GOT3 (cell line): ENCODE data around the gene SOS2.
"Not testable (repeated sequence)": the region's sequence is repeated elsewhere in the genome, so short reads cannot be mapped to it uniquely, and the experiment has no call there.

Experiments
- DNase-seq: peaks from one replicate; lab custom pipeline; 2025; ENCODE audit warnings: mixed read lengths; lab: John Stamatoyannopoulos, UW

The SOS2 gene

GRCh38 chr14:50085570-50086320 lies 145.6 kb downstream of the SOS2 start:
- no peak for DNase-seq

DNA sequence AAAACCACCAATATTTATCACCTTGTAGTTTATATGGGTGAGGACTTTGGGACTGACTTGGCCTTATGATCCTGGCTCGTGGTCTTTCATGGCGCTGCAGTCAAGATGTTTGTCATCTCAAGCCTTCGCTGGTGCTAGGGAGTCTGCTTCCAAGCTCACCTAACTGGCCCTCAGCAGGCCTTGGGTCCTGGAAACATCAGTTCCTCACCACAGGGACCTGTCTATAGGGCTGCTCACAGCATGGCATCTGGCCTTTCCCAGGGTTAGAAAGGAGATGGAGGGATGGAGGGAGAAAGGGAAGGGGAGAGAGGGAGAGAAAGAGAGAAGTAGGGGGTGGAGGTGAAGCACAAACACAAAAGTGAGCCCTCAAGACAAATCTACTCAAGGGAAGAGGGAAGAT lies 146.7 kb downstream of the SOS2 start:
- no peak for DNase-seq

DNA sequence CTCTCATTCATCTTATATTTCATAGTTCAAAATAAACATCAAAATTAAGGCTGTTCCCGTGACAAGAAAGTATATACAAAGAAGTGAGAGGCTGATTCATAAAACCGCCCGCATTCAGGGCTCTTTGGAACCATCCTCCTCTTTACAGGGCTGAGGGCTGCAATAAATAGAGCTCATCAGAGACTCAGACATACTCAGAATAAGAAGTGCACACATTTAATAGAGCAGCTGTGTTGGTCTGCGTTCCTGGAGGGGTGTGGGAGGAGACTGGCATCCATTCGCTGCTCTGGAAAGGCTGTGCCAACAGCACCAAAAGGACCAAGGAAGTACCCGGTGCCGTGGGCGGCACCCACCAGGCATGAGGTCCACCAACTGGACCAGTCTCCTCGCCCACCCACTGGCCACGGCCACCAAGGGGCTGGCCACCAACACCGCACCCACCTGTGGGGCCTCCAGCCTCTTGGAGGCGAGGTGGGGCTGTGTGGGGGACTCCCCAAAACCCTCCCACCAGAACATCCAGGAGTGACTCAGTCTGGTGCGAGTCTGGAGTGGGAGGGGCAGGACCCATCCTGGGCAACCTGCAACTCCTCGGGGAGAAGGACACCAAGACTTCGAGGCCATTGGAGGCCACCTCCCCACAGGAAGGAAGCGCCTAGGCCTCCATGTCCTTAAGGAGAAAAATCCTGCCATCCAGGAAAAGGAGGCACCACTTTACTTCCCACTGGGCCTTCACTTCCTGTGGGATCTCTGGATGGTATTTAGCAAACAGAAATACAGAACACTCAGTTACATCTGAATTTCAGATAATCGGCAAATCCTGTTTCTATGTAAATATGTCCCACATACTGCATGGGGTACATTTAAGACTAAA lies 147.7 kb downstream of the SOS2 start:
- DNase-seq = no peak

GRCh38 chr14:50082784-50083466 lies 148.5 kb downstream of the SOS2 start:
- no peak for DNase-seq

DNA sequence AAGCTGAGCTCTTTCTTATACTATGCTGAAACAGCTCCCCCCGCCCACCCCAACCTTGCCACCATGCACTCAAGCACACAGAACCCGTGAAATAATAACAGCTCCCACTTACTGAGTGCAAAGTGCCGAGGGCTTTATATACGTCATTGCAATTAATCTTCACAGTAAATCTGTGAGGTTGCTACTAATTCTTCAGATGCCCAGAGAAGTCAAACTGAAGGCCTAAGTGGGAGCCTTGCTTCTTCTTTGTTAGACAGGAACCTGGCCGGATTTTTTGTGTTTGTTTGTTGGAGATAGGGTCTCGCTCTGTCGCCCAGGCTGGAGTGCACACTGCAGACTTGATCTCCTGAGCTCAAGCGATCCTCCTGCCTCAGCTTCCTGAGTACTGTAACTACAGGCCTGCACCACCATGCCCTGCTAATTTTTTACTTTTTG lies 149.1 kb downstream of the SOS2 start:
- no peak for DNase-seq

DNA sequence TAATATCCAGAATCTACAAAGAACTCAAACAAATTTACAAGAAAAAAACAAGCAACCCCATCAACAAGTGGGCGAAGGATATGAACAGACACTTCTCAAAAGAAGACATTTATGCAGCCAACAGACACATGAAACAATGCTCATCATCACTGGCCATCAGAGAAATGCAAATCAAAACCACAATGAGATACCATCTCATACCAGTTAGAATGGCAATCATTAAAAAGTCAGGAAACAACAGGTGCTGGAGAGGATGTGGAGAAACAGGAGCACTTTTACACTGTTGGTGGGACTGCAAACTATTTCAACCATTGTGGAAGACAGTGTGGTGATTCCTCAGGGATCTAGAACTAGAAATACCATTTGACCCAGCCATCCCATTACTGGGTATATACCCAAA lies 152.3 kb downstream of the SOS2 start:
- not testable (repeated sequence) for DNase-seq

GRCh38 chr14:50073663-50074062 lies 157.7 kb downstream of the SOS2 start:
- not testable (repeated sequence) for DNase-seq

DNA sequence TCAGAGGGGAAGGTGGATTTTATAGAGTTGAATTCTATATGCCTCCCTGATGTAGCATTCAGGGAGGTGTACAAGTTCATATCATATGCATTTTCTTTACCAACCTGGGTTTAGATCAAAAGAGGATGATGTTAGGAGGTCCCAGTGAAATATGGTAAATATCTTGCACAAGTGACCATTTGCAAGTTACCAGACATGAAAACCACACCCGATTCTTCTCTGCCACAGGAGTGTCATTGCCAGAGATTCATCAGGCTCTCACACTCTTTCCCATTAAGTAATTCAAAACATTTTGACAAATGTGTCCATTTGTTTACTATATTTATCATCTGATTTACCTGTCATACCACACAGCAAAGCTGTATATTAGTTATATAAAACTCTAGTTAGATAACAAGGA lies 159.0 kb downstream of the SOS2 start:
- DNase-seq = no peak

GRCh38 chr14:50070840-50071548 lies 160.4 kb downstream of the SOS2 start:
- DNase-seq = no peak

- no peak for DNase-seq
Measured at GRCh38 chr14:50070230-50070629, 161.1 kb downstream of the SOS2 start.

DNA sequence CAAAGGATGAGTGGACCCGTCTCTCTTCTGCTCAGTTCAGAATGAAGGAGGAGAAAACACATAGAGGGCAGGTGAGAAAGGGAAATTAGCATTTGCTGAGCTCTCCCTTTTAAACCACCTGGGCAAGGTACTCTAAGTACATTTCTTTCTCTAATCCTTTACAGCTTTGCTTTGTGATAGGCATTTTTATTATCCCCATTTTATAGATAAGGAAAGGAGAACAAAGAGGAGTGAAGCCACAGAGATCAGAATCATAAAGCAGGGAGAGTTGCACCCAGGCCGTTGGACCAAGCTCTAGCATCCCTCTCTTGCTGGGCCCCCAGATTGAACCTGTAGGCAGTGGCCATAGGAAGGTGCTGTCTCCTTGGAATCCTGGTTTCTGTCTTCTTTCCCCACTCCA lies 162.1 kb downstream of the SOS2 start:
- no peak for DNase-seq

- DNase-seq = no peak
Measured at GRCh38 chr14:50068496-50068895, 162.9 kb downstream of the SOS2 start.

GRCh38 chr14:50067723-50068495 lies 163.5 kb downstream of the SOS2 start:
- no peak for DNase-seq
